Trophoblast cell (in vitro differentiated cells and primary cell): ENCODE measurements around the gene ADAMTS12.
A peak's percentile ranks its signal among the peaks of the same experiment; 100 is the strongest.

Source experiments
- DNase-seq, 2 donors: peaks; one replicate each; pipeline ENCODE4 v3.0.0-alpha.2; 2016
- H2AFZ ChIP-seq: 2 replicates; pipeline ENCODE4 v1.6.1; 2013; ENCODE audit warnings: low read length, moderate library complexity, mild to moderate bottlenecking; ENCODE audit not compliant: insufficient read depth, poor library complexity
- H2AK5ac ChIP-seq: 2 replicates; pipeline ENCODE4 v1.6.1; 2013; ENCODE audit warnings: mild to moderate bottlenecking, low read length
- H2BK120ac ChIP-seq: 2 replicates; pipeline ENCODE4 v1.6.1; 2013; ENCODE audit warnings: low read length, mild to moderate bottlenecking, moderate library complexity; ENCODE audit not compliant: insufficient read depth, poor library complexity
- H2BK12ac ChIP-seq: 2 replicates; pipeline ENCODE4 v1.6.1; 2013; ENCODE audit warnings: mild to moderate bottlenecking, low read length, moderate library complexity
- H2BK5ac ChIP-seq: 2 replicates; pipeline ENCODE4 v1.6.1; 2013; ENCODE audit warnings: low read length, low read depth, moderate library complexity, mild to moderate bottlenecking; ENCODE audit not compliant: poor library complexity
- H3K14ac ChIP-seq: 2 replicates; pipeline ENCODE4 v1.6.1; 2013; ENCODE audit warnings: mild to moderate bottlenecking, low read length
- H3K18ac ChIP-seq: 2 replicates; pipeline ENCODE4 v1.6.1; 2013; ENCODE audit warnings: mild to moderate bottlenecking, low read length
- H3K23ac ChIP-seq: 2 replicates; pipeline ENCODE4 v1.6.1; 2013; ENCODE audit warnings: low read length
- H3K27ac ChIP-seq: 2 replicates; pipeline ENCODE4 v1.5.1; 2013; ENCODE audit warnings: low read depth, mild to moderate bottlenecking, inconsistent platforms, low read length, moderate library complexity
- H3K27me3 ChIP-seq: 2 replicates; pipeline ENCODE4 v1.6.1; 2013; ENCODE audit warnings: inconsistent platforms, mild to moderate bottlenecking, low read length, moderate library complexity; ENCODE audit not compliant: insufficient read depth
- H3K36me3 ChIP-seq, 2 experiments: 1 replicate in 1 of 2; 2 replicates in 1 of 2; pipeline ENCODE4 v1.6.1; 2013; ENCODE audit warnings: low read length in 2 of 2, mild to moderate bottlenecking in 2 of 2, moderate library complexity in 1 of 2; ENCODE audit not compliant: insufficient read depth in 2 of 2, control insufficient read depth in 1 of 2
- H3K4ac ChIP-seq: 2 replicates; pipeline ENCODE4 v1.6.1; 2013; ENCODE audit warnings: low read depth, mild to moderate bottlenecking, low read length, moderate library complexity
- H3K4me1 ChIP-seq, 2 experiments: 1 replicate in 1 of 2; 2 replicates in 1 of 2; pipeline ENCODE4 v1.6.1; 2013; ENCODE audit warnings: low read length in 2 of 2, mild to moderate bottlenecking in 2 of 2, moderate library complexity in 1 of 2; ENCODE audit not compliant: insufficient read depth in 2 of 2, control insufficient read depth in 1 of 2
- H3K4me2 ChIP-seq: 2 replicates; pipeline ENCODE4 v1.6.1; 2013; ENCODE audit warnings: inconsistent platforms, mild to moderate bottlenecking, low read length, moderate library complexity
- H3K4me3 ChIP-seq: 2 replicates; pipeline ENCODE4 v1.5.1; 2013; ENCODE audit warnings: mild to moderate bottlenecking, low read depth, low read length, inconsistent platforms
- H3K79me1 ChIP-seq: one replicate; pipeline ENCODE4 v1.6.1; 2013; ENCODE audit warnings: low read length
- H3K79me2 ChIP-seq: 2 replicates; pipeline ENCODE4 v1.6.1; 2013; ENCODE audit warnings: low read length, mild to moderate bottlenecking; ENCODE audit not compliant: control insufficient read depth, insufficient read depth, poor library complexity
- H3K9ac ChIP-seq: 2 replicates; pipeline ENCODE4 v1.6.1; 2013; ENCODE audit warnings: mild to moderate bottlenecking, low read length
- H3K9me3 ChIP-seq: 2 replicates; pipeline ENCODE4 v1.6.1; 2013; ENCODE audit warnings: low read depth, mild to moderate bottlenecking, control low read depth, inconsistent platforms, low read length; ENCODE audit not compliant: insufficient read depth
- H4K12ac ChIP-seq: 2 replicates; pipeline ENCODE4 v1.6.1; 2013; ENCODE audit warnings: low read depth, mild to moderate bottlenecking, low read length, moderate library complexity
- H4K8ac ChIP-seq: 2 replicates; pipeline ENCODE4 v1.6.1; 2013; ENCODE audit warnings: low read depth, mild to moderate bottlenecking, low read length, moderate library complexity
- H4K91ac ChIP-seq: one replicate; pipeline ENCODE4 v1.6.1; 2013; ENCODE audit warnings: low read depth, mild to moderate bottlenecking, low read length, moderate library complexity
- whole genome bisulfite sequencing: extraction: QIAGEN DNeasy Blood & Tissue Kit; methylation state at CpG from one replicate; pipeline ENCODE4 v1.1.7; 2013; ENCODE audit warnings: missing lambda C conversion rate; ENCODE audit not compliant: insufficient read length, insufficient coverage; ENCODE audit errors: extremely low coverage; 5-methylcytosine and 5-hydroxymethylcytosine counted together

The ADAMTS12 gene

DNA sequence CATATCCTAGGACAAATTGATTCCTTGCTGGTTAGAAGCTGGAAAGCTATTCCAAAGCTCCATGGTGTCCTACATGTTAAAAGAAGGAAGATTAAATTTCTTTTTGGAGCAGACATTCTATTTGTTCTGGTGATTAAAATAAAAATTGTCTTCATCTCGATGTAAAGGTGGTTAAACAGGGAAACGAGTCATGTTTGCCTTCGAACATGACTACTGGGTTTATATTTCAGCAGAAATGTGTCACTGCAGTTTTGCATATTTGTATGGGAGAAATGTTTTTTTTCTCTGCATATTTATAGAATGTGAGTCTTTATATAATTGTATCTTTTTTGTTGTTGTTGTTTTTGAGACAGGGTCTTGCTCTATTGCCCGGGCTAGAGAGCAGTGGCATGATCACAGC lies 36.4 kb downstream of the ADAMTS12 start:
- H3K27ac ChIP-seq, result peak overlapping the region; percentile 65

DNA sequence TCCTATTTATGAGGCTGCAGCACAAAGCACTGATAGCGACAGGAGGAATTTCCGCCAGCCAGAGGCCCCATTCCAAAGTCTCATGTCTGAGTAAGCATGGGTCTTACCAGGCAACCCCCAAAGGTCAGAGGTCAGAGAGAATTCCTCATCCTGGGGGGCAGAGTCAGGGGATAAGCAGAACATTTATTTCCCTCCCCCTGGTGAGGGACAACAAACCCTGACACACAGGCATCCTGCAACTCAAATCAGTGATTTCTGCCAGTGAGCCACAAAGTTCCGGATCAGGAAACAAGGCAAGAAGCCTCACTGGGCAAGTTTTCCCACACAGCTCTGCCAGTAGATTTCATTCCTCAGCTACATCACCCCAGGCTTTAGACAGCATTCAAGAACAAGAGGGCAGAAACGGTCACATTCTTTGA lies 37.0 kb downstream of the ADAMTS12 start:
- Histone ChIP-seq H3K9ac (no peak overlapping the region), H3K14ac (no peak overlapping the region), H2AK5ac (no peak overlapping the region), H3K4me3 (no peak overlapping the region), H3K4ac (no peak overlapping the region), H2AFZ (no peak overlapping the region), H3K36me3 (no peaks in the 10 kb centered on the region), H2BK5ac (no peak overlapping the region), H3K9me3 (no peaks in the 10 kb centered on the region), H3K79me2 (peaks cover 2% of the 10 kb centered on the region), H3K4me2 (peak overlapping the region; percentile 6), H3K4me1 (peaks cover 9 to 28% of the 10 kb centered on the region in 2 experiments), H3K18ac (no peak overlapping the region), H3K79me1 (peaks cover 9% of the 10 kb centered on the region), H4K12ac (no peak overlapping the region), H3K27ac (peak overlapping the region; percentile 65), H4K91ac (no peak overlapping the region), H3K23ac (no peak overlapping the region), H2BK12ac (no peak overlapping the region), H4K8ac (no peak overlapping the region), H3K27me3 (no peaks in the 10 kb centered on the region), H2BK120ac (no peak overlapping the region)
- no peak for DNase-seq
- WGBS, result no CpG with 5 or more reads among the region's 4 CpGs

More for the DNA sequence above, 36.4 kb downstream of the ADAMTS12 start:
- no peak overlapping the region for H2BK120ac ChIP-seq
- peak overlapping the region; percentile 18 for H2BK12ac ChIP-seq
- H2AK5ac ChIP-seq, result no peak overlapping the region
- H4K8ac ChIP-seq, result no peak overlapping the region
- no peak overlapping the region for H4K91ac ChIP-seq
- H3K9ac ChIP-seq, result no peak overlapping the region
- no peak overlapping the region for H3K4ac ChIP-seq
- H3K27me3 ChIP-seq, result no peaks in the 10 kb centered on the region
- peaks cover 5 to 23% of the 10 kb centered on the region in 2 experiments for H3K4me1 ChIP-seq
- peaks cover 2% of the 10 kb centered on the region for H3K79me2 ChIP-seq
- H2AFZ ChIP-seq, result no peak overlapping the region
- H3K4me2 ChIP-seq, result no peak overlapping the region
- no peaks in the 10 kb centered on the region for H3K36me3 ChIP-seq
- DNase-seq, result no peak
- WGBS, result no CpG with 5 or more reads among the region's 4 CpGs
- H2BK5ac ChIP-seq, result no peak overlapping the region
- H3K4me3 ChIP-seq, result no peak overlapping the region
- no peak overlapping the region for H4K12ac ChIP-seq
- no peak overlapping the region for H3K14ac ChIP-seq
- peaks cover 9% of the 10 kb centered on the region for H3K79me1 ChIP-seq
- H3K9me3 ChIP-seq, result no peaks in the 10 kb centered on the region
- H3K18ac ChIP-seq, result no peak overlapping the region
- H3K23ac ChIP-seq, result no peak overlapping the region

DNA sequence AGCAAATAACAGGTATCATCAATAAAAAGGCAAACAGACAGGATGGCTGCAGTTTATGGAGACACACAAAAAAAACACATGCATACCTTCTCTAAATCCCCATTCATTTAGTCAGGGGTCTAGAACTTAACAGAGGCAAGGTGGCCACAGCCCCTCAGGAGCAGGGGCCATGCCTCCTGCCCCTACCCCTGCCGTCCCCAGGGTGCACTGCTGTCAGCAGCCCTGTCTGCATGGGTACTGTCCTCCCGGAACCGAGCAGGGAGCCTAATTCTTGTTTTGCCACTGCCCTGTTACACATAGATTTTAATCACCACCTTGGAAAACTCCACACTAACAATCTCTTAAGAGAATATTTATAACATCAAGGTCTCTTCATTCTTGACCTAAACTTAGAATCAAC lies 39.0 kb downstream of the ADAMTS12 start:
- Histone ChIP-seq H2AK5ac (peak overlapping the region; percentile 76), H3K18ac (peak overlapping the region; percentile 64), H2BK5ac (no peak overlapping the region), H3K4ac (peak overlapping the region; percentile 27), H3K27ac (no peak overlapping the region), H3K79me2 (peaks cover 2% of the 10 kb centered on the region), H3K4me3 (no peak overlapping the region), H3K27me3 (no peaks in the 10 kb centered on the region), H3K36me3 (no peaks in the 10 kb centered on the region), H3K14ac (peak overlapping the region; percentile 60), H3K79me1 (peaks cover 9% of the 10 kb centered on the region), H4K91ac (peak overlapping the region; percentile 66), H3K23ac (no peak overlapping the region), H2AFZ (no peak overlapping the region), H2BK120ac (no peak overlapping the region), H3K4me2 (no peak overlapping the region), H3K9ac (no peak overlapping the region), H4K12ac (peak overlapping the region; percentile 26), H3K9me3 (no peaks in the 10 kb centered on the region), H3K4me1 (peaks cover 9 to 23% of the 10 kb centered on the region in 2 experiments), H2BK12ac (peak overlapping the region; percentile 43), H4K8ac (no peak overlapping the region)
- no CpG with 5 or more reads among the region's 3 CpGs for WGBS
- no peak for DNase-seq

DNA sequence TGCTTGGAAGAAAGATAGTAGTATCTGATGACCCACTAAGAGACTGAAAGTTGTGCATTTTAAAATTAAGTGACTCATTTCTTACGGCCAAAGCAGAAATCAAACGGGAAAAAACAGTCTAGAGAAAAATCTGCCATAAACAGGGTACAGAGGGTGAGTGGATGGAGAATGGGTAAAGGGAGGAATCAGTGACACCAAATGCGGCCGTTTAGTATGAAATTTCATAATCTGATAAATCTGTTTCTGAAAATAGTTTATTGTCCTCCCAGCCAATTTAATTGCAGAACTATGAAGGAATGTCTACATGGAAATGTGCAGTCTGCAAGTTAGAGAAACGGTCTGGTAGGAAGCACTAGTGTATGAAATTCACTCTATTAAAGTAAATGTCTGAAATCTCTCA lies 39.5 kb downstream of the ADAMTS12 start:
- no CpG with 5 or more reads among the region's 5 CpGs for WGBS
- H3K14ac ChIP-seq, result no peak overlapping the region
- H4K8ac ChIP-seq, result no peak overlapping the region

More for the DNA sequence above, 39.5 kb downstream of the ADAMTS12 start:
- no peak overlapping the region for H2AFZ ChIP-seq
- no peak overlapping the region for H3K4me3 ChIP-seq
- no peak overlapping the region for H3K4me2 ChIP-seq
- no peak overlapping the region for H3K9ac ChIP-seq
- no peak overlapping the region for H3K27ac ChIP-seq
- H3K18ac ChIP-seq, result no peak overlapping the region
- H3K79me2 ChIP-seq, result peaks cover 2% of the 10 kb centered on the region
- no peak overlapping the region for H2BK12ac ChIP-seq
- H3K4me1 ChIP-seq, result peaks cover 9 to 23% of the 10 kb centered on the region in 2 experiments
- H3K9me3 ChIP-seq, result no peaks in the 10 kb centered on the region
- H2AK5ac ChIP-seq, result no peak overlapping the region
- no peak overlapping the region for H2BK120ac ChIP-seq
- H3K27me3 ChIP-seq, result no peaks in the 10 kb centered on the region
- H2BK5ac ChIP-seq, result no peak overlapping the region
- no peak overlapping the region for H4K91ac ChIP-seq
- no peak for DNase-seq
- H4K12ac ChIP-seq, result no peak overlapping the region
- no peaks in the 10 kb centered on the region for H3K36me3 ChIP-seq
- H3K4ac ChIP-seq, result no peak overlapping the region
- peaks cover 9% of the 10 kb centered on the region for H3K79me1 ChIP-seq
- no peak overlapping the region for H3K23ac ChIP-seq
